OCI-LY3 (cell line): ENCODE results near the gene WDR27.
"Not testable (repeated sequence)": the region's sequence is repeated elsewhere in the genome, so short reads cannot be mapped to it uniquely, and the experiment has no call there.

ENCODE experiments used
- H2AFZ ChIP-seq: fragments of 200-600, 300-600 bp; shearing (Covaris generic); 2 replicates; pipeline ENCODE4 v1.6.0; 2014; ENCODE audit warnings: antibody characterized with exemption, low read depth, low read length
- H3K27ac ChIP-seq: fragments of 200-600, 300-600 bp; sonication (generic); 2 replicates; pipeline ENCODE4 v1.5.1; 2014; ENCODE audit warnings: mild to moderate bottlenecking, low read length, moderate library complexity, mixed read lengths
- H3K27me3 ChIP-seq: fragments of 200-600, 300-600 bp; sonication (generic); 2 replicates; pipeline ENCODE4 v1.6.1; 2014; ENCODE audit warnings: low read depth, low read length, mixed read lengths
- H3K36me3 ChIP-seq: fragments of 200-600, 300-600 bp; sonication (generic); replicated peaks from 2 replicates; pipeline ENCODE3; 2014; ENCODE audit warnings: low read depth, low read length, mixed read lengths
- H3K4me1 ChIP-seq: fragments of 300-600, 200-600 bp; sonication (generic); 2 replicates; pipeline ENCODE4 v1.6.1; 2014; ENCODE audit warnings: low read length, mixed read lengths
- H3K4me2 ChIP-seq: fragments of 200-600, 300-600 bp; sonication (generic); 2 replicates; pipeline ENCODE4 v1.6.1; 2014; ENCODE audit warnings: low read length, mixed read lengths
- H3K4me3 ChIP-seq: fragments of 300-600, 200-600 bp; sonication (generic); 2 replicates; pipeline ENCODE4 v1.5.1; 2014; ENCODE audit warnings: antibody characterized with exemption, mild to moderate bottlenecking, low read length, moderate library complexity
- H3K79me2 ChIP-seq: fragments of 300-600, 200-600 bp; shearing (Covaris generic); 2 replicates; pipeline ENCODE4 v1.6.1; 2014; ENCODE audit warnings: mild to moderate bottlenecking, low read length, mixed read lengths
- H3K9ac ChIP-seq: fragments of 300-600, 200-600 bp; shearing (Covaris generic); 2 replicates; pipeline ENCODE4 v1.6.0; 2014; ENCODE audit warnings: mild to moderate bottlenecking, low read length, moderate library complexity
- H3K9me3 ChIP-seq: fragments of 200-600, 300-600 bp; shearing (Covaris generic); 2 replicates; pipeline ENCODE4 v1.6.1; 2014; ENCODE audit warnings: low read length, mixed read lengths; ENCODE audit not compliant: insufficient read depth
- H4K20me1 ChIP-seq: fragments of 200-600, 300-600 bp; sonication (generic); 2 replicates; pipeline ENCODE4 v1.6.1; 2016; ENCODE audit warnings: low read length, mixed read lengths; ENCODE audit not compliant: insufficient read depth
- CTCF ChIP-seq: fragments of 200-600, 300-600 bp; sonication (generic); IDR thresholded peaks from 2 replicates; pipeline ENCODE4 v1.5.1; 2014; ENCODE audit warnings: antibody characterized with exemption, low read length, low read depth
- EZH2phosphoT487 ChIP-seq: fragments of 200-600 bp; shearing (Covaris generic); IDR thresholded peaks from 2 replicates; pipeline ENCODE4 v1.6.1; 2018; ENCODE audit warnings: antibody characterized with exemption, mixed run types, low read depth

The WDR27 gene

GRCh38 chr6:169647637-169648036, 54.2 kb downstream of the WDR27 start:
- Histone ChIP-seq H3K79me2 (no peaks in the 10 kb centered on the region), H3K4me1 (no peaks in the 10 kb centered on the region), H4K20me1 (no peaks in the 10 kb centered on the region)

DNA sequence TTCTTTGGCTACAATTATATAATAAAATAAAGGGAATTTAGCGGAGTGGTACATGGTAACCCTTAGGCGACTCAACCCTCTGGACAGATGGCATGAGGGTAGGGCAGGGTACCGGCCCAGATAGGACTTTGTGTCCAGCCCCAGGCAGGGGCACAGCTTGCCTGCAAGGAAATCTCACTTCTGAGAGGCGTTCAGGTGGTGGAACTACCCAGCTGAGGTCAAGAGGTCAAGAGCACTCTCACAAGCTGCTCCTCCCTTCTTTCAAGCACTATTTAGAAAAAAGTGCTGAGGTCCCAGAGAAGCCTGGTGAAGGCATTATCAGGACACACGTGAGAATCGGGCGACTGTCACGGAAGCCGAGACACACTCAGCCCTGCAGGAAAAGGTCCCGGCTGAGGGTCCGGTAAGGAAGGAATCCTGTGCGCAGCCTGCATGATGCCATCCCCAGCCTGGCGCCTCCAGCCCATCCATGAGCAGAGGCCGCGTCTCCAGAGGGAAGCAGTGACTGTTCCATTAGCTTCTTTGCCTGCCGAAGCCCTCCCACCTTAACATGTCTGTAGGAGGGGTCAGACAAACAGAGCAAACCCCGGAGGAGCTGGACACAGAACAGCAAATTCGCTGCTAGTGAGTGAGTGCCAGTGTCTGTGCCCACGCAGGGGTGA, 54.8 kb downstream of the WDR27 start:
- H3K4me1 ChIP-seq = no peaks in the 10 kb centered on the region
- H3K9me3 ChIP-seq = no peaks in the 10 kb centered on the region
- H3K27me3 ChIP-seq = no peaks in the 10 kb centered on the region
- H3K4me2 ChIP-seq = no peak overlapping the region
- H3K9ac ChIP-seq = no peak overlapping the region
- no peaks in the 10 kb centered on the region for H3K79me2 ChIP-seq
- TF ChIP-seq EZH2phosphoT487 (no peak), CTCF (no peak)
- H4K20me1 ChIP-seq = no peaks in the 10 kb centered on the region
- H2AFZ ChIP-seq = no peak overlapping the region
- no peak overlapping the region for H3K27ac ChIP-seq
- no peak overlapping the region for H3K4me3 ChIP-seq
- no peaks in the 10 kb centered on the region for H3K36me3 ChIP-seq

More at GRCh38 chr6:169647637-169648036, 54.2 kb downstream of the WDR27 start:
- Histone ChIP-seq H3K27me3 (no peaks in the 10 kb centered on the region), H3K36me3 (no peaks in the 10 kb centered on the region), H3K9ac (no peak overlapping the region), H3K4me3 (no peak overlapping the region), H3K9me3 (no peaks in the 10 kb centered on the region), H3K4me2 (no peak overlapping the region), H3K27ac (no peak overlapping the region), H2AFZ (no peak overlapping the region)
- TF ChIP-seq EZH2phosphoT487 (no peak), CTCF (no peak)

GRCh38 chr6:169645459-169645858, 56.4 kb downstream of the WDR27 start:
- not testable (repeated sequence) for H4K20me1 ChIP-seq, H3K36me3 ChIP-seq, H3K27me3 ChIP-seq, H3K9me3 ChIP-seq, H3K4me1 ChIP-seq, H3K9ac ChIP-seq, H3K4me2 ChIP-seq, H3K27ac ChIP-seq, H3K79me2 ChIP-seq, H3K4me3 ChIP-seq, H2AFZ ChIP-seq

GRCh38 chr6:169643521-169643920, 58.3 kb downstream of the WDR27 start:
- H3K4me1 ChIP-seq = no peaks in the 10 kb centered on the region
- no peaks in the 10 kb centered on the region for H3K36me3 ChIP-seq
- H3K79me2 ChIP-seq = no peaks in the 10 kb centered on the region
- no peak overlapping the region for H3K9ac ChIP-seq
- no peaks in the 10 kb centered on the region for H4K20me1 ChIP-seq
- no peak overlapping the region for H3K4me2 ChIP-seq
- no peak overlapping the region for H2AFZ ChIP-seq
- TF ChIP-seq EZH2phosphoT487 (no peak), CTCF (no peak)
- H3K27me3 ChIP-seq = no peaks in the 10 kb centered on the region
- H3K27ac ChIP-seq = no peak overlapping the region
- H3K4me3 ChIP-seq = no peak overlapping the region
- no peaks in the 10 kb centered on the region for H3K9me3 ChIP-seq

DNA sequence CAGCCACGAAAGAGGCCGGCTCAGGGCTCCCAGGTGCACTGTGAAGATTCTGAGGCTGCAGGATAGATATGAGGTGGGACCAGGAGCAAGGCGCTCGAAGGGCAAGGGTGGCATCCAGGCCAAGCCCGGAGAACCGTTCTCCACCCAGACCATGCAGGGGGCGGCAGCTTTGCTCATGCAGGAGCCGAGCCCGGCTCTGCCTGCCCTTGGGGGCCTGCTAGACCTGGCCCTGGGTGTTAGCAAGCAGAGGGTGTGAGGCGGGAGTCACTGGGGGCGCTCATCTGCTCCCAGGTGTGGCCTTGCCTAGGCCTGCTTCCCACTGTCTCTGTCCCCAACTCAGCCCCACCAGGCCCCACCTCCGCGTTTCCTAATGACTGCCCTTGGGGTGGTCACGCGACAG, 59.4 kb downstream of the WDR27 start:
- no peaks in the 10 kb centered on the region for H4K20me1 ChIP-seq

More for the DNA sequence above, 59.4 kb downstream of the WDR27 start:
- no peak overlapping the region for H3K4me2 ChIP-seq
- TF ChIP-seq EZH2phosphoT487 (no peak), CTCF (no peak)
- H2AFZ ChIP-seq = no peak overlapping the region
- H3K9ac ChIP-seq = no peak overlapping the region
- no peak overlapping the region for H3K4me3 ChIP-seq
- H3K36me3 ChIP-seq = no peaks in the 10 kb centered on the region
- H3K9me3 ChIP-seq = no peaks in the 10 kb centered on the region
- no peaks in the 10 kb centered on the region for H3K79me2 ChIP-seq
- no peak overlapping the region for H3K27ac ChIP-seq
- no peaks in the 10 kb centered on the region for H3K27me3 ChIP-seq
- no peaks in the 10 kb centered on the region for H3K4me1 ChIP-seq
